Naive B cell (primary cell): ENCODE results near the gene CEBPZOS. TPM values are rescaled to one million over a fixed set of nuclear protein-coding genes. Genes with fewer than 3 reads are reported as not detected.
"Not testable (repeated sequence)": the region's sequence is repeated elsewhere in the genome, so short reads cannot be mapped to it uniquely, and the experiment has no call there.

Source experiments
- ATAC-seq, 2 donors: fragments of 150-1000 bp; cut with Tn5 transposase; 2 replicates each; pipeline ENCODE4 v1.10.0; 2021; ENCODE audit warnings: low read depth in 2 of 2, mild to moderate bottlenecking in 2 of 2, moderate library complexity in 2 of 2
- DNase-seq: peaks from one replicate; pipeline ENCODE4 v3.0.0; 2022
- H3K27ac Mint-ChIP-seq, 6 donors: one replicate each; pipeline ENCODE4 v1.8.0; 2020 to 2022; ENCODE audit warnings: mild to moderate bottlenecking in 6 of 6, mixed read lengths in 6 of 6, moderate library complexity in 5 of 6, inconsistent platforms in 2 of 6
- H3K27me3 Mint-ChIP-seq, 3 donors: one replicate each; pipeline ENCODE4 v1.8.0; 2021 to 2022; ENCODE audit warnings: mixed read lengths in 3 of 3, mild to moderate bottlenecking in 1 of 3
- H3K36me3 Mint-ChIP-seq, 2 donors: one replicate each; pipeline ENCODE4 v1.8.0; 2020 to 2022; ENCODE audit warnings: mixed read lengths in 2 of 2, inconsistent platforms in 1 of 2, mild to moderate bottlenecking in 1 of 2
- H3K4me1 Mint-ChIP-seq, 3 donors: one replicate each; pipeline ENCODE4 v1.8.0; 2020 to 2022; ENCODE audit warnings: mixed read lengths in 3 of 3, inconsistent platforms in 1 of 3, mild to moderate bottlenecking in 1 of 3, moderate library complexity in 1 of 3
- H3K4me3 Mint-ChIP-seq, 8 donors: one replicate each; pipeline ENCODE4 v1.8.0; 2020 to 2022; ENCODE audit warnings: mild to moderate bottlenecking in 8 of 8, mixed read lengths in 8 of 8, moderate library complexity in 8 of 8, inconsistent platforms in 2 of 8
- H3K9me3 Mint-ChIP-seq, 7 donors: one replicate each; pipeline ENCODE4 v1.8.0; 2020 to 2022; ENCODE audit warnings: mixed read lengths in 7 of 7, mild to moderate bottlenecking in 5 of 7, inconsistent platforms in 2 of 7, moderate library complexity in 1 of 7
- polyA plus RNA-seq, 6 donors: library from polyadenylated mRNA; unstranded; fragments of 300-500 nt; fragmentation: Illumina TruSeq; gene quantifications; one replicate each; pipeline ENCODE4 v1.2.3, GENCODE V29; 2021; ENCODE audit warnings: low read depth in 6 of 6

The CEBPZOS gene
- polyA plus RNA-seq, 6 donors from 2014 or later: 26.6 to 40.8 (median 34.2) TPM

DNA sequence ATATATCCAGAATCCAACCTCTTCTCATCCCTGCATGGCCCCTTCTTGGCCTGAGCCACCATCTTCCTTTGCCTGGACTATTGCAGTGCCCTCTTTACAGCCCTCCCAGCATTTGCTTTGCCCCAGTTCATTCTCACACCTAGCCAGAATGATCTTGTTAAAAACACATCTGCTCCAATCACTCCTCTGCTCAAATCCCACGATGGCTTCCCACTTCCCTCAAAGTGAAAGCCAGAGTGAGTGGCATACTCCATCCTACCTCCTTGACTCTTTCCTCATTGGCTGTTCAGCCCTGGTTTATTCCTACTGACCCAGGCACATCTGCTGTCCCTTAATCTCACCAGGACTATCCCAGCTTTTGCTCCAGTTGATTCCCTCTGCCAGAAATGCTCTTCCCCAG is 22.6 kb upstream of the CEBPZOS start:
- peaks cover 0 to 9% (median 4%) of the 10 kb centered on the region in 3 donors for H3K27me3 Mint-ChIP-seq

GRCh38 chr2:37180006-37180639 is 16.2 kb upstream of the CEBPZOS start:
- Mint-ChIP-seq H3K4me3 (no peak overlapping the region), H3K9me3 (no peaks in the 10 kb centered on the region), H3K27me3 (peaks cover 4 to 22% (median 20%) of the 10 kb centered on the region in 3 donors), H3K36me3 (no peaks in the 10 kb centered on the region), H3K27ac (no peak overlapping the region), H3K4me1 (no peaks in the 10 kb centered on the region)
- DNase-seq (no peak), ATAC-seq (no peak)

More for the DNA sequence above, 22.6 kb upstream of the CEBPZOS start:
- Mint-ChIP-seq H3K4me3 (no peak overlapping the region), H3K9me3 (no peaks in the 10 kb centered on the region), H3K36me3 (no peaks in the 10 kb centered on the region), H3K27ac (peak overlapping the region in 1 of 6 donors; percentile 1), H3K4me1 (no peaks in the 10 kb centered on the region)
- DNase-seq: no peak
- no peak for ATAC-seq

DNA sequence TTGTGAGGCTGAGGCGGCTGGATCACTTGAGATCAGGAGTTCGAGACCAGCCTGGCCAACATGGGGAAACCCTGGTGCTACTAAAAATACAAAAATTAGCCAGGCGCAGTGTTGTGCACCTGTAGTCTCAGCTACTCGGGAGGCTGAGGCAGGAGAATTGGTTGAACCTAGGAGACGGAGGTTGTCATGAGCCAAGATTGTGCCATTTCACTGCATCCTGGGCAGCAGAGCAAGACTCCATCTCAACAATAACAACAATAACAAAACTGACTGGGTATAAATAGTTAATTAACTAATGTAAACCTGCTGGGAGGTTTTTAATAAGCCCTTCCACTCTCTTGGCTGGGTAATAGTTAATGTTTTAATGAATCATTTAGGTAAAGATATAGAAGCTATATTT is 15.7 kb upstream of the CEBPZOS start:
- H3K27me3 Mint-ChIP-seq: peaks cover 4 to 22% (median 20%) of the 10 kb centered on the region in 3 donors
- H3K4me3 Mint-ChIP-seq: no peak overlapping the region
- H3K9me3 Mint-ChIP-seq: no peaks in the 10 kb centered on the region
- no peaks in the 10 kb centered on the region for H3K36me3 Mint-ChIP-seq
- ATAC-seq (no peak), DNase-seq (no peak)
- H3K4me1 Mint-ChIP-seq: no peaks in the 10 kb centered on the region
- no peak overlapping the region for H3K27ac Mint-ChIP-seq

DNA sequence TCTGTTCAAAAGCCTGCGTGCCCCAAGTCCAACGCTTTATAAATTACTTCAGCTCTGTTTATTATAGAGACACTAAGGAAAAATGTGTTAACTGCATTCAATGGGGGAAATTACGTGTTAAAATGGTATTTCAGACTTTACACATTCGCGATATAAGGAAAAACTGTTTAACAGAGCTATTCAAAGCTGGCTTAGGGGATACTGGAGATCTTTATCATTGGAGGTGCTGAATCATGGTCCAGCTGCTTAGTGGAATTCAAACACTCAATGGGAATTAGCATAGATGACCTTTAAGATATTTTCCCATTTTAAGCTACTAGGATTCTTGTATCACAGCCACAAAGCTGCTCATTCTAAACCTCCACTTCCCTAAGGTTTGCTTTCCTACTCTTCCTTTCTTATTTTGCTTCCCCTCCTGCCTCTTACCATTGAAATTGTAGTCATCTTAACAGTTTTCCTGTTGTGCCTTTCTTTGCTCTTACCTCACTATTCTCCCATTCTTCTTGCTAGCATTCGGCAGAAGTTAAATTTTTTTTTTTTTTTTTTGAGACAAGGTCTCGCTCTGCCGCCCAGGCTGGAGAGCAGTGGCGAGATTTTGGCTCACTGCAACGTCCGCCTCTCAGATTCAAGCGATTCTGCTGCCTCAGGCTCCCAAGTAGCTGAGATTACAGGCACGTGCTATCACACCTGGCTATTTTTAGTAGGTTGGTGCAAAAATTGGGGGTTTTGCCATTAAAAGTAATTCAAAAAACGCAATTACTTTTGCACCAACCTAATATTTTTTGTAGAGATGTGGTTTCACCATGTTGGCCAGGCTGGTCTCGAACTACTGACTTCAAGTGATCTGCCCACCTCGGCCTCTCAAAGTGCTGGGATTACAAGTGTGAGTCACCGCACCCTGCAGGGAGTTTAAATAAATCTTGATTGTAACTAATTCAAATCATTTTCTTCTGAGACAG is 14.3 kb upstream of the CEBPZOS start:
- ATAC-seq (no peak), DNase-seq (no peak)
- Mint-ChIP-seq H3K27ac (peak overlapping the region in 1 of 6 donors; percentile 22), H3K4me1 (no peaks in the 10 kb centered on the region), H3K27me3 (peaks cover 5 to 29% (median 23%) of the 10 kb centered on the region in 3 donors), H3K9me3 (no peaks in the 10 kb centered on the region), H3K36me3 (no peaks in the 10 kb centered on the region), H3K4me3 (no peak overlapping the region)

DNA sequence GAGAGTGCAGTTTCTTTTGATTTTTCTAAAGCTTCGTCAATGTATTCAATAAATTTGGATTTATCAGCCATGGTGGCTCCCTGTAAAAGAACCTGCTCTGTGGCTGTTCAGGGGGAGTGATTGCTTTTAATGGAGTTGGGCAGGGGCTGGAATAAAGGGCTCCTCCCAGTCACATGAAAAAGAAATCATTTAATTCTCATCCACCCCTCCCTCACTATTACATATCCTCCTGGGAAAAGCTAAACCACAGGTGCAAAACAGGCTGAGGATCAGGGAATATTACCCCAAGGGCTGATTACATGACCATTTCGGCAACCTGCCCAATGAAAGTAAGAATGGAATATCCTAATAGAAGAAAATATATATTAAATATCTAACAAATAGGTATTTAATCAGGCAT is 7.7 kb upstream of the CEBPZOS start, which contains the start of gene SULT6B1:
TSS of gene SULT6B1 (minus strand) at position 101 of the 400 bp plus-strand sequence. CDS start at position 71, 30 bp downstream.
- H3K27me3 Mint-ChIP-seq: peaks cover 3 to 13% (median 8%) of the 10 kb centered on the region in 3 donors
- no peaks in the 10 kb centered on the region for H3K4me1 Mint-ChIP-seq
- H3K9me3 Mint-ChIP-seq: no peaks in the 10 kb centered on the region
- DNase-seq (no peak), ATAC-seq (no peak)
- H3K4me3 Mint-ChIP-seq: no peak within 1 kb of the TSS
- H3K27ac Mint-ChIP-seq: peak within 1 kb of the TSS in 1 of 6 donors; percentile 47
- no peaks in the 10 kb centered on the region for H3K36me3 Mint-ChIP-seq

GRCh38 chr2:37189452-37190153 is 6.7 kb upstream of the CEBPZOS start:
- Mint-ChIP-seq H3K27me3 (peaks cover 3 to 13% (median 8%) of the 10 kb centered on the region in 3 donors), H3K36me3 (no peaks in the 10 kb centered on the region), H3K9me3 (no peaks in the 10 kb centered on the region), H3K4me1 (no peaks in the 10 kb centered on the region), H3K4me3 (no peak overlapping the region), H3K27ac (no peak overlapping the region)
- DNase-seq (no peak), ATAC-seq (no peak)

- H3K27me3 Mint-ChIP-seq: peaks cover 3 to 13% (median 8%) of the 10 kb centered on the region in 3 donors
- H3K4me3 Mint-ChIP-seq: no peak overlapping the region
- no peaks in the 10 kb centered on the region for H3K9me3 Mint-ChIP-seq
- H3K36me3 Mint-ChIP-seq: no peaks in the 10 kb centered on the region
- peaks cover 0 to under 1% (median 0%) of the 10 kb centered on the region in 3 donors for H3K4me1 Mint-ChIP-seq
- ATAC-seq (no peak), DNase-seq (no peak)
- peak overlapping the region in 2 of 6 donors; percentile 5 to 37 for H3K27ac Mint-ChIP-seq
Measured at GRCh38 chr2:37190290-37190689, 6.0 kb upstream of the CEBPZOS start.

DNA sequence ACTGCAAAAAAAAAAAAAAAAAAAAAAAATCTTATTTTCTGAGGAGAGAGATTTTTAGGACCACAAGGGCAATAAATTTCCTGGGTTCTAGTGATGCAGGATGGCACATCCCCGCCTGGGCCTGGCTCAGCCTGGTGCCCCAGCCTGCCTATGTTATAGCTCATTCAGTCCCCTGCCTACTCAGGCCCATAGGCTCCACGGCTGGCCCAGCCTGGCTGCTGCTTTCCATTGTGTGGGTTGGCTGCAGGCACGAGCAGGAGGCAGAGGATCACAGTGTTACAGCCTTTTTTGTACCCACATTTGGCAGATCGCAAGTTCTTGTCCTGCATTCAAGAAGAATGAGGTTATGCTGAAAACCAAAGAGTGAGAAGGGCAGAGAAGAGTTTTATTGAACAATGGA is 5.0 kb upstream of the CEBPZOS start:
- H3K9me3 Mint-ChIP-seq: no peaks in the 10 kb centered on the region
- DNase-seq: no peak
- H3K27ac Mint-ChIP-seq: no peak overlapping the region
- ATAC-seq: no peak
- H3K27me3 Mint-ChIP-seq: peaks cover 3 to 8% (median 3%) of the 10 kb centered on the region in 3 donors
- peaks cover 0 to 3% of the 10 kb centered on the region in 2 donors for H3K36me3 Mint-ChIP-seq
- peaks cover 1 to 10% (median 2%) of the 10 kb centered on the region in 3 donors for H3K4me1 Mint-ChIP-seq
- H3K4me3 Mint-ChIP-seq: peak overlapping the region in 1 of 8 donors; percentile 11

DNA sequence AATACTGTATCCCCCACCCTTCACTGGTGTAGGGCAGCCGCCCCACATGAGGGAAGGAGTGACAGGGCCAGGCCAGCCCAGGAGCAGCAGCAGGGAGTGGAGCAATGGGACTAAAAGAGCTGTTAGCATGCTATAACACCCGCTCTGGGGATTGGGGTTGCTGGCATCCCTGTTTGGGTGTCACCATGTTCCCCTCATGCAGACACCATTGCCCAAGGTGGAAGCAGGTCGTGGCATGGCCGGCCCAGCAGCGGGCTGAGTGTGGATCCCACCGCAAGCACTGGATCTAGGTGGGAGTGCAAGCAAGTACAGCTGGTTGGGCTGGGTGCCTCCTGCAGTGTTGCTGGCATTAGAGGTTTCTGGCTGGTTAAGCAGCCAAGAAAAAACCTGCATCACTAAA is 4.5 kb upstream of the CEBPZOS start:
- no peaks in the 10 kb centered on the region for H3K9me3 Mint-ChIP-seq
- H3K4me3 Mint-ChIP-seq: no peak overlapping the region
- DNase-seq: no peak

GRCh38 chr2:37192551-37192950 is 3.7 kb upstream of the CEBPZOS start:
- Mint-ChIP-seq H3K4me3 (no peak overlapping the region), H3K27ac (no peak overlapping the region), H3K36me3 (peaks cover 0 to 7% of the 10 kb centered on the region in 2 donors), H3K27me3 (peaks cover 0 to 5% (median 0%) of the 10 kb centered on the region in 3 donors), H3K4me1 (peaks cover 7 to 20% (median 13%) of the 10 kb centered on the region in 3 donors), H3K9me3 (no peaks in the 10 kb centered on the region)
- no peak for ATAC-seq
- no peak for DNase-seq

More for the DNA sequence above, 4.5 kb upstream of the CEBPZOS start:
- no peak overlapping the region for H3K27ac Mint-ChIP-seq
- H3K4me1 Mint-ChIP-seq: peaks cover 4 to 13% (median 5%) of the 10 kb centered on the region in 3 donors
- ATAC-seq: no peak
- H3K27me3 Mint-ChIP-seq: peaks cover 0 to 5% (median 3%) of the 10 kb centered on the region in 3 donors
- H3K36me3 Mint-ChIP-seq: peaks cover 0 to 7% of the 10 kb centered on the region in 2 donors

DNA sequence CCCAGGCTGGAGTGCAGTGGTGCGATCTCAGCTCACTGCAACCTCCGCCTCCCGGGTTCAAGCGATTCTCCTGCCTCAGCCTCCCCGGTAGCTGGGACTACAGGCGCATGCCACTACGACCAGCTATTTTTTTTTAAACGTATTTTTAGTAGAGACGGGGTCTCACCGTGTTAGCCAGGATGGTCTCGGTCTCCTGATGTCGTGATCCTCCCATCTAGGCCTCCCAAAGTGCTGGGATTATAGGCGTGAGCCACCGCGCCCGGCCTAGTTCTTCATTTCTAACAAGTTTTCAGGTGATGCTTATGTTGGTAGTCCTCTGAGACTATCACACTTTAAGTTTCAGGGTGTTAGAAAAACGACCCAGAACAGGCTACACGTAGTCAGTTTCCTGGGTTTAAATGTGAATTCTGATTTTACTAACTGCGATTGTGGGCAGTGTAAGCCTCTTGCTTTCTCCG is 405 bp upstream of the CEBPZOS start:
- Mint-ChIP-seq H3K27ac (peak overlapping the region; percentile 95 to 99 (median 98)), H3K4me3 (peak overlapping the region; percentile 87 to 100 (median 98)), H3K4me1 (peaks cover 11 to 42% (median 25%) of the 10 kb centered on the region in 3 donors)
- H3K36me3 Mint-ChIP-seq, ATAC-seq, DNase-seq, H3K9me3 Mint-ChIP-seq, H3K27me3 Mint-ChIP-seq: not testable (repeated sequence)

- Mint-ChIP-seq H3K36me3 (peaks cover 9 to 12% of the 10 kb centered on the region in 2 donors), H3K4me1 (peaks cover 11 to 47% (median 25%) of the 10 kb centered on the region in 3 donors), H3K9me3 (peaks cover 0 to 3% (median 2%) of the 10 kb centered on the region in 7 donors), H3K27ac (peak overlapping the region in 1 of 6 donors; percentile 50), H3K27me3 (no peaks in the 10 kb centered on the region), H3K4me3 (peak overlapping the region in 2 of 8 donors; percentile 68)
- ATAC-seq: no peak
- no peak for DNase-seq
Measured at GRCh38 chr2:37198681-37199065, 2.4 kb downstream of the CEBPZOS start.

GRCh38 chr2:37201208-37201607 is 4.9 kb downstream of the CEBPZOS start:
- Mint-ChIP-seq H3K9me3 (peaks cover 0 to 6% (median 4%) of the 10 kb centered on the region in 7 donors), H3K4me1 (peaks cover 10 to 38% (median 23%) of the 10 kb centered on the region in 3 donors), H3K4me3 (no peak overlapping the region), H3K27me3 (no peaks in the 10 kb centered on the region), H3K36me3 (peaks cover 28 to 30% of the 10 kb centered on the region in 2 donors), H3K27ac (peak overlapping the region in 1 of 6 donors; percentile 15)
- DNase-seq (no peak), ATAC-seq (no peak)
